Measurements from ENCODE around the gene IQCH. TPM values are rescaled to one million over a fixed set of nuclear protein-coding genes. Genes with fewer than 3 reads are reported as not detected.

The IQCH gene
- total RNA-seq, 1 experiment from 2014 or later, result 2.4 TPM

DNA sequence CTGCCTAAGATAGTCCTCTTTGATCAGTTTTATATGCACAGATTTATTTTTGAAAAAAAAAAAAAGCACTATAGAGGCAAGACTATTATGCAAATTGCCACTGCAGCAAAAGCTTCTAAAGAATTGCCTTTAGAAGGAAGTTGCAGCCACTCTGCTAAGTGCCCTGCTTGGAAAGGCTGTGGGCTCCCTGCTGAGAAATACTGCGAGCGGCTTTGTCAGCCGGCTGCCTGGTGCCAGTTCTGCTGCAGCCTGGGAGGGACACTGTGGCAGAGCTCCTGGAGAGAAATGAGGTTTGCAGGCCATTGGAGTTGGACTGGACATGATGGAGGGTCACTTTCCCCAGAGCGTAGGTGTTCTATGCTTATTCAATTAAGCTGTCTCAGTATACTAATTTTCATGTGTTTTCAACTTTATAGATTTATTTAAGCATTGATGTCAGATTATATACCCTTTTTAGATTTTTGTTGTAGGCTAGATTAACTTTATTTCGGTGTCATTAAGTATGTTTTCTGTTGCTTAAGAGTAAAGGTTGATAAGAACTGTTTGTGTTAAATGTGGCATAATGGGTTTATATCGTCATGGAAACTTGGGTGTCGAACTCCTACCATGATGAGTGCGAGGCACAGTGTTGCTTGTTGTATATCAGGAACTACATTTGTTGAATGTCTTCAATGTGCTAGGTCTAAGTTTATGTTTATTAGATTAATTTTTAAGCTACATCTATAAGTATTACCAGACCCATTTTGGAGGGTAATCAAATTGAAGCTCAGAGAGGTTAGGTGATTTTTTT lies 294.5 kb downstream of the IQCH start:
- Mint-ChIP-seq H3K27ac (ENCODE audit: unreplicated experiment) (no peak overlapping the region), H3K27me3 (ENCODE audit: insufficient read depth, unreplicated experiment) (no peaks in the 10 kb centered on the region), H3K4me3 (ENCODE audit: unreplicated experiment) (no peak overlapping the region), H3K36me3 (ENCODE audit: insufficient read depth, unreplicated experiment) (no peaks in the 10 kb centered on the region), H3K4me1 (ENCODE audit: low read depth, unreplicated experiment) (no peaks in the 10 kb centered on the region), H3K9me3 (ENCODE audit: unreplicated experiment) (no peaks in the 10 kb centered on the region)
- intact Hi-C loops (cut with micrococcal nuclease; ENCODE audit: unreplicated experiment), result no loop called here
- no peak for DNase-seq
- H3K9me3 ChIP-seq, result no peaks in the 10 kb centered on the region
- CTCF ChIA-PET, result no interaction called here
- TF ChIP-seq, protein P1, sequence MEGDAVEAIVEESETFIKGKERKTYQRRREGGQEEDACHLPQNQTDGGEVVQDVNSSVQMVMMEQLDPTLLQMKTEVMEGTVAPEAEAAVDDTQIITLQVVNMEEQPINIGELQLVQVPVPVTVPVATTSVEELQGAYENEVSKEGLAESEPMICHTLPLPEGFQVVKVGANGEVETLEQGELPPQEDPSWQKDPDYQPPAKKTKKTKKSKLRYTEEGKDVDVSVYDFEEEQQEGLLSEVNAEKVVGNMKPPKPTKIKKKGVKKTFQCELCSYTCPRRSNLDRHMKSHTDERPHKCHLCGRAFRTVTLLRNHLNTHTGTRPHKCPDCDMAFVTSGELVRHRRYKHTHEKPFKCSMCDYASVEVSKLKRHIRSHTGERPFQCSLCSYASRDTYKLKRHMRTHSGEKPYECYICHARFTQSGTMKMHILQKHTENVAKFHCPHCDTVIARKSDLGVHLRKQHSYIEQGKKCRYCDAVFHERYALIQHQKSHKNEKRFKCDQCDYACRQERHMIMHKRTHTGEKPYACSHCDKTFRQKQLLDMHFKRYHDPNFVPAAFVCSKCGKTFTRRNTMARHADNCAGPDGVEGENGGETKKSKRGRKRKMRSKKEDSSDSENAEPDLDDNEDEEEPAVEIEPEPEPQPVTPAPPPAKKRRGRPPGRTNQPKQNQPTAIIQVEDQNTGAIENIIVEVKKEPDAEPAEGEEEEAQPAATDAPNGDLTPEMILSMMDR (IDR thresholded peaks at IDR 0.05; ENCODE audit: insufficient read depth in 1 of 2, low read depth in 1 of 2, low read length in 1 of 2, severe bottlenecking in 1 of 2, unreplicated experiment in 1 of 2), result no peak
- H3K36me3 ChIP-seq (ENCODE audit: control insufficient read depth, insufficient read depth, low read length), result no peaks in the 10 kb centered on the region
- no peak overlapping the region for H3K4me3 ChIP-seq (ENCODE audit: low read depth, low read length)
- no TSS peak for BruUV-seq (replicated peaks)
- no peaks in the 10 kb centered on the region for H3K27me3 ChIP-seq (replicated peaks; ENCODE audit: control insufficient read depth, insufficient read depth, low read length)
- POLR2A ChIA-PET, result interaction anchor here (0.7 kb wide), 1 partner anchor 11 kb away, joined by 5 read pairs; no protein-coding TSS in a partner anchor
- H3K4me1 ChIP-seq, result no peaks in the 10 kb centered on the region

DNA sequence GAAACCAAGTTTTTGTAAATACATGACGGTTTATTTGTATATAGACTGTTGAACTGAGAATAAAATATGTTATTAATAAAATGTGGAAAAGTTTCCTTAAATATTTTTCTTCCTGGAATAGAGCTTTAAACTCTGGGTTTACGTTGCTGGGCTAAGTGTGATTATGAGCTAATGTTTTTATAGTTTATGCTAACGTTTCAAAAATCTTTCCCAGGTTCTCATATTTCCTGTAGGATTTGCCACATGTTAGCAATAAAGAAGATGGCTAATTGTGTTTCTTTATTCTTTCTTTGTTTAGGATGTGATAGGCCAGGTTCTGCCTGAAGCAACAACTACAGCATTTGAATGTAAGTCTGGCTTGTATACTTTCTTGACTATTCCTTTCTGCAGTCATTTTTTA lies 295.1 kb downstream of the IQCH start:
- ChIA-PET POLR2A (no interaction called here), CTCF (no interaction called here)
- Histone ChIP-seq H3K9me3 (no peaks in the 10 kb centered on the region), H3K27me3 (replicated peaks; ENCODE audit: control insufficient read depth, insufficient read depth, low read length) (no peaks in the 10 kb centered on the region), H3K36me3 (ENCODE audit: control insufficient read depth, insufficient read depth, low read length) (no peaks in the 10 kb centered on the region; the same call in 1 of the 2 replicates), H3K4me3 (ENCODE audit: low read depth, low read length) (no peak overlapping the region), H3K4me1 (no peaks in the 10 kb centered on the region)
- intact Hi-C loops (cut with micrococcal nuclease; ENCODE audit: unreplicated experiment), result no loop called here
- BruUV-seq (replicated peaks), result no TSS peak
- TF ChIP-seq, protein P1 (IDR thresholded peaks at IDR 0.05; ENCODE audit: insufficient read depth in 1 of 2, low read depth in 1 of 2, low read length in 1 of 2, severe bottlenecking in 1 of 2, unreplicated experiment in 1 of 2), result no peak
- Mint-ChIP-seq H3K27me3 (ENCODE audit: insufficient read depth, unreplicated experiment) (no peaks in the 10 kb centered on the region), H3K4me3 (ENCODE audit: unreplicated experiment) (no peak overlapping the region), H3K4me1 (ENCODE audit: low read depth, unreplicated experiment) (no peaks in the 10 kb centered on the region), H3K27ac (ENCODE audit: unreplicated experiment) (no peak overlapping the region), H3K36me3 (ENCODE audit: insufficient read depth, unreplicated experiment) (no peaks in the 10 kb centered on the region), H3K9me3 (ENCODE audit: unreplicated experiment) (no peaks in the 10 kb centered on the region)
- no peak for DNase-seq

DNA sequence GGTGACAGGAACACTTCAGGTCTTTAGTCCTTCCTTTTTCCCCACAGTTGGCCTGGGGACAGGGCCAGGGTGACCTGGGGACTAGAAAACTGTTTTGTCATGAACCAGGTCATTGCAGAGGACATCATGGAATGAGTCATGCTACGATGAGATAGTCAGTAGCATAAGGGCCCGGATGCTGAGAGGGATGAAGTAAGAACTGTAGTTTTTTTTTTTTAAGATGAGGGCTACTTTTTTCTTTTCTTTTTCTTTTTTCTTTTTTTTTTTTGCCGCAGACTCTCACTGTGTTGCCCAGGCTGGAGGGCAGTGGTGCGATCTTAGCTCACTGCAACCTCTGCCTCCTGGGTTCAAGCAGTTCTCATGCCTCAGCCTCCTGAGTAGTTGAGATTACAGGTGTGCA lies 295.9 kb downstream of the IQCH start:
- Histone ChIP-seq H3K4me1 (no peaks in the 10 kb centered on the region), H3K9me3 (no peaks in the 10 kb centered on the region), H3K27me3 (replicated peaks; ENCODE audit: control insufficient read depth, insufficient read depth, low read length) (no peaks in the 10 kb centered on the region), H3K36me3 (ENCODE audit: control insufficient read depth, insufficient read depth, low read length) (no peaks in the 10 kb centered on the region; the same call in 1 of the 2 replicates), H3K4me3 (ENCODE audit: low read depth, low read length) (no peak overlapping the region)
- DNase-seq, result no peak
- no peak overlapping the region for H3K27ac Mint-ChIP-seq (ENCODE audit: unreplicated experiment)
- H3K9me3 Mint-ChIP-seq (ENCODE audit: unreplicated experiment), result no peaks in the 10 kb centered on the region
- TF ChIP-seq, protein P1 (IDR thresholded peaks at IDR 0.05; ENCODE audit: insufficient read depth in 1 of 2, low read depth in 1 of 2, low read length in 1 of 2, severe bottlenecking in 1 of 2, unreplicated experiment in 1 of 2), result no peak
- no peak overlapping the region for H3K4me3 Mint-ChIP-seq (ENCODE audit: unreplicated experiment)
- ChIA-PET CTCF (no interaction called here), POLR2A (no interaction called here)
- intact Hi-C loops (cut with micrococcal nuclease; ENCODE audit: unreplicated experiment), result no loop called here
- no peaks in the 10 kb centered on the region for H3K4me1 Mint-ChIP-seq (ENCODE audit: low read depth, unreplicated experiment)
- H3K27me3 Mint-ChIP-seq (ENCODE audit: insufficient read depth, unreplicated experiment), result no peaks in the 10 kb centered on the region
- BruUV-seq (replicated peaks), result no TSS peak
- no peaks in the 10 kb centered on the region for H3K36me3 Mint-ChIP-seq (ENCODE audit: insufficient read depth, unreplicated experiment)
